Fibroblast of upper back skin (primary cell): ENCODE data around the gene THOP1.
"Not testable (repeated sequence)": the region's sequence is repeated elsewhere in the genome, so short reads cannot be mapped to it uniquely, and the experiment has no call there.

ENCODE experiments used
- DNase-seq: peaks from one replicate; pipeline ENCODE4 v3.0.0-alpha.2; 2013

THOP1 gene

DNA sequence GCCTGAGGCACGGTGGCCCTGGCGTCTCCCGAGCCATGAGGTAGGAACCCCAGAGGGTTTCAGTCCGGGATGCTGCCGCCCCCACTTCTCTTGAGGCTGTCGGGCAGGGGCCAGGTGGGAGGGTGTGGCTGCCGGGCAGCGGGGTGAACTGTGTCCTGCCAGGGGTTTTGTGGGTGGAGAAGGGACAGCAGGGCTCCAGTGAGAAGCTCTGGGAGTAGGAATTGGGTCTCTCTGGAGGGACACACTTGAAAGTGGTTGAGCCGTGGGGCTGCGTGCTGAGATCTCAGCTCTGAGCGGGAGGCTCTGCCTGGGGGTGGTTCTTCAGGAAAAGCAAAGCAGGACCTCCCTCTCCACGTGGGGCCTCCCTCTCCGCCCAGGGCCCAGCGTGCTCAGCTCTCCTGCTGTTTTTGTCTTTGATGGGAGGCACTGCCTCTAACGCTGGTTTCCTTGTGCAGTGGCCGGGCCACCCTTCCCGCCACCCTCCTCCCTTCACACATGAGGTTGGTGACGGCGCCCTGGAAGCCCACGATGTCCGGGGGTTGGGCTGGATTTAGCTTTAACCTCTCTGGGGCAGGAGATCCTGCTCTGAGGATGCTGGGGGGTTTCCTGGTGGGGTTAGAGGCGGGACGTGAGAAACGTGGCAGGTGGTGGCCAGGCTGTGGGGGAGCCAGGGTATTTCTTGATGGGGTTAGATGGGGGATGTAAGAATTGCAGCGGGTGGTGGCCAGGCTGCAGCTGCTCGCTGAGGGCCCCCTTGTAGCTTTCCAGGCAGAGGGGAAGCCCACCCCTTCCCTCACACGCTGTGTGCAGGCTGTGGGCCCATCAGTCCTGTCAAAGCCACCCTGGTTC is 19.1 kb downstream of the THOP1 start:
- DNase-seq = no peak

DNA sequence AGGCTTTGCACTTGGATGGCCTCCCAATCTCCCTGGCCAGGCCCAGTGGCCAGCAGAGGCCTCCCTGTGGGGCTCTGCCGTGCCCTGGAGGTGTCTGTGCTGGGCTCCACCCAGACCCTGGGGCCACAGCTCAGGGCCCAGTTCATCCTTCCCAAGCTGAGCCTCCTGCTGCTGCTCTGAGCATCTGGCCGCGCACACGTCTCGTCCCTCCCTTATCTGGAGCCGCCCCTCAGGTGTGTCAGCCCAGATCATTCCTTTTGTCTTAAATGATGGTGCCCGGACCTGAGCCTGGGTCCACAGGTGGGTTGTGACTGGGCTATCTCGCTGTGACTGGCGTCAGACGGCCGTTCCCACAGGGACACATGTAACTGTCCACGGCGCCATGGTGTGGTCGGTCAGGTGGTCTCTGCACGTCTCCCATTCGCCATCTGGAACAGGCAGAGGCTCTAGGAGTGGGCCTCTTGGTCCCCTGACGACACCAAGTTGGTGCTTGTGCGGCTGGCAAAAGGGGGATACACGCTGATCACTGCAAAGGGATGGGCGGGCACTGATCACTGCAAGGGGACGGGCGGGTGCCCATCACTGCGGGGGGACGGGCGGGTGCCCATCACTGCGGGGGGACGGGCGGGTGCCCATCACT is 20.1 kb downstream of the THOP1 start:
- DNase-seq = no peak

DNA sequence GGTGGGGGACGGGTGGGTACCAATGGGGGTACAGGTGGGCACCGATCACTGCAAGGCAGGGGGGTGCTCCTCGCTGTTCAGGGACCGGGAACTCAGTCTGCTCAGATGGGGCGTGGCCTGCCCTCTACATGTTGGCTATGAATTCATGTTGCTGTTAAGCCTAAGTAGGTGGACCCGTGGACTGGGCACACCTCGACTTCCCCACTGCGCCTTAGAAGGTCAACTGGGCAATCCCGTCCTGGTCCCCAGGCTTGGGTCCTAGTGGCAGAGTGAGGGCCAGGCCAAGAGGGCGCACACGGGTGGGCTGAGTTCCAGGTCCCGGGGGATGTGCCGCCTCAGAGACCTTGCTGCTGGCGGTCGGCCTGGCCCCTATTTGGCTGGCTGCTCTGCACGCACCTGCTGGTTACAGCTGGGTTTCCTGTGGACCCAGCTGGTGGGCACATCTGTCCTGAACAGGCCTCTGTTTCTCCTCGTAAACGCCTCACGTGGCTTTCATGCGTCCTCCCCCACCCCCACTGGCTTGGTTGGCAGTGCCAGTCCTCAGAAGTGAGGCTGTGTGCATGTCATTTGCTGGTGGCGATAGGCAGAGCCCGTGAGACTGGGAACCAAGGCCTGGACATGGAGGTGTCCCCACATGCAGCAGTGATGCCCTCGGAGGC is 20.8 kb downstream of the THOP1 start:
- DNase-seq = no peak

DNA sequence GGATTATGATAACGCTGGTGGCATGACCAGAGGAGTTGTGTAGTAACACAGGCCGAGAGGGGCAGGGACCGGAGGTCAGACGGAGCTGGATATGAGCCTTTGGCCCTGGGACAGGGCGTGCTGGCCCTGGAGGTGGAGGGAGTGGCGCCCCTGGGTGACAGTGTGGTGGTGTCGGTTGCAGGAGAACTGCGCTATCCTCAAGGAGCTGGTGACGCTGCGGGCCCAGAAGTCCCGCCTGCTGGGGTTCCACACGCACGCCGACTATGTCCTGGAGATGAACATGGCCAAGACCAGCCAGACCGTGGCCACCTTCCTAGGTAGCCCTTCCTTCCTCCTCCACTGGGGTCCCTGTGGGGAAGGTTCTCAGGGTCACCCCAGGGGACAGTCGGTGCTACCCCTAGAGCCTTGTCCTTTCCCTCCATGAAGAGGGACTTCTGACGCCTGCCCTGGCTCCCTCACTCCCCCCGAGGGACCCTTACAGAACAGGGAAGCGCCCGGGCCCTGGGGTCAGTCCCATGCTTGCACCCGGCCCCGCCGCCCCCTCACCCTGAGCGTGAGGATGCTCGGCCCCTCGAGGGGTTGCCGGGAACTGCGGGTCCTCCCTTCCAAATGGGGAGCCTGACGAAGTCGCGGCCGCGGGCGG is 21.6 kb downstream of the THOP1 start:
- no peak for DNase-seq

DNA sequence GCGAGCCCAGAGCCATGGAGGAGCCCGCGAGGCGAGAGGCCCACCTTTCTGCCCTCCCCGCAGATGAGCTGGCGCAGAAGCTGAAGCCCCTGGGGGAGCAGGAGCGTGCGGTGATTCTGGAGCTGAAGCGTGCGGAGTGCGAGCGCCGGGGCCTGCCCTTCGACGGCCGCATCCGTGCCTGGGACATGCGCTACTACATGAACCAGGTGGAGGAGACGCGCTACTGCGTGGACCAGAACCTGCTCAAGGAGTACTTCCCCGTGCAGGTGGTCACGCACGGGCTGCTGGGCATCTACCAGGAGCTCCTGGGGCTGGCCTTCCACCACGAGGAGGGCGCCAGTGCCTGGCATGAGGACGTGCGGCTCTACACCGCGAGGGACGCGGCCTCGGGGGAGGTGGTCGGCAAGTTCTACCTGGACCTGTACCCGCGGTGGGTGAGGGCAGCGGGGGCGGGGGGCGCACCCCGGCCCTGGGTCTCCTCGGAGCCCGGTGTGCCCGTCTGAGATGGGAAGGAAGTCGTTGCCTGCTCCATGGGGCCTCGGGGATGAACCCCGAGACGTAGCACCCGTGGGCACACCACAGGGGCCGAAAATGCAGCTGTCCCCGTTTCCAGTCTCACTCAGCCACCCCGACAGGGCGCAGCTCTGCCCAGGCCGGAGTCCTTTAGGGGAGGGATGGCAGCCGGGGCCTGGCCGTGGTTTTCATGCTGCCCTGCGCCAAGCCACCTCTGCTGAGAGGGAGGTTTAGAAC is 22.3 kb downstream of the THOP1 start:
- no peak for DNase-seq

DNA sequence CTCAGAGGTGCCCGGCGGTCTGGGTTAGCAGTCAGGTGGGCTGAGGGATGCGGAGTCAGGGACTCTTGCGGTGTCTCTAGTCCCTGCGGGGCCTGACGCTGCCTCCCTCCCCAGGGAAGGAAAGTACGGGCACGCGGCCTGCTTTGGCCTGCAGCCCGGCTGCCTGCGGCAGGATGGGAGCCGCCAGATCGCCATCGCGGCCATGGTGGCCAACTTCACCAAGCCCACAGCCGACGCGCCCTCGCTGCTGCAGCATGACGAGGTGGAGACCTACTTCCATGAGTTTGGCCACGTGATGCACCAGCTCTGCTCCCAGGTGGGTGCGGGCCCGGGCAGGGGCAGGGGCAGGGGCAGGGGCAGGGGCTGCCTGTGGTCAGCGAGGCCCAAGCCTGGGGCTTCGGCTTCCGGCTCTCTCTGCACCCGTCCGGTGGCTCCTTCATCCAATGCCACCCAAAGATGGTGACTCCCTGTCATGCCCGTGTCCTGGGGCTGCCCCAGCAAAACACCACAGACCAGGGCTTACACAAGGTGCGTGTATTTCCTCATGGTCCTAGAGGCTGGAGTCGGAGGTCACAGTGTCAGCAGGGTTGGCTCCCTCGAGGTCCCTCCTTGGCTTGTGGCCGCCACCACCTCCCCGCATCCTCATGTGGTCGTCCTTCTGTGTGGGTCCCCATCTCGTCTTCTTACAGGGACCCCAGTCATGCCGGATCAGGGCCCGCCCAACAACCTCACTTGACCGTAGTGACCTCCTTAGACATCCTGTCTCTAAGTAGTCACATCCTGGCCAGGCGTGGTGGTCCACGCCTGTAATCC is 23.0 kb downstream of the THOP1 start:
- no peak for DNase-seq

DNA sequence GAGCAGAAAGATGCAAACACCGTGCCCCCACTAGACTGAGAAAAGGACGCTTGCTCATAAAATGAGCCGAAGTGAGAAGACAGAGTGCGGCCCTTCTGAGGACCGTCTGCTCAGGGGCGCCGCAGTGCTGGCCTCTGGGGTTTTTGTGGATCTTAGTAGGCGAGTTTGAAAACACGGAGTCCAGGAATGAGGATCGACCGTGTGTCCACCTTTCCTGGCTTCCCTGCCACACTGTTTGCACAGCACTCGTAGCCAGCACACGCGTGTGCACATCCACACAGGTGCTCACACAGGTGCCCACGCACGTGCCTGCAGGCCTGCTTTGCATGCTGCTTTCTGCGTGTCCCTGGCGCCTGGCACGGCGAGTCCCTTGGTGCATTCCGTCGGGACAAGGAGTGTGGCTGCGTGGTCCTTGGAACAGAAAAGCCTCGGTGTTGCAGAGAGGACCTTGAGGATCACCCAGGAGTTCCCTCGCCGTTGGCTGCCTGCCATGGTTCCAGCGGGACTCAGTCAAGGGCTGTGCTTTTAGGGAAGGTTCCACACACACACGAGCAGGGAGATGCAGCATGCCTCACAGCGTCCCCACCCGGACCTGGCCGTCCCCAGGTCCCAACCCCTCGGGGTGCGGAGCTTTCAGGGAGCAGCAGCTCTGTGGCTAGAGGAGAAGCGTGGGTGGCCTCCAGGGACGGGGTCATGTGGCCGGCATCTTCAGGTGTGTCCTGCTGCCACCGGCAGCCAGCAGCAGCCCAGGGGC is 24.3 kb downstream of the THOP1 start:
- DNase-seq = no peak

DNA sequence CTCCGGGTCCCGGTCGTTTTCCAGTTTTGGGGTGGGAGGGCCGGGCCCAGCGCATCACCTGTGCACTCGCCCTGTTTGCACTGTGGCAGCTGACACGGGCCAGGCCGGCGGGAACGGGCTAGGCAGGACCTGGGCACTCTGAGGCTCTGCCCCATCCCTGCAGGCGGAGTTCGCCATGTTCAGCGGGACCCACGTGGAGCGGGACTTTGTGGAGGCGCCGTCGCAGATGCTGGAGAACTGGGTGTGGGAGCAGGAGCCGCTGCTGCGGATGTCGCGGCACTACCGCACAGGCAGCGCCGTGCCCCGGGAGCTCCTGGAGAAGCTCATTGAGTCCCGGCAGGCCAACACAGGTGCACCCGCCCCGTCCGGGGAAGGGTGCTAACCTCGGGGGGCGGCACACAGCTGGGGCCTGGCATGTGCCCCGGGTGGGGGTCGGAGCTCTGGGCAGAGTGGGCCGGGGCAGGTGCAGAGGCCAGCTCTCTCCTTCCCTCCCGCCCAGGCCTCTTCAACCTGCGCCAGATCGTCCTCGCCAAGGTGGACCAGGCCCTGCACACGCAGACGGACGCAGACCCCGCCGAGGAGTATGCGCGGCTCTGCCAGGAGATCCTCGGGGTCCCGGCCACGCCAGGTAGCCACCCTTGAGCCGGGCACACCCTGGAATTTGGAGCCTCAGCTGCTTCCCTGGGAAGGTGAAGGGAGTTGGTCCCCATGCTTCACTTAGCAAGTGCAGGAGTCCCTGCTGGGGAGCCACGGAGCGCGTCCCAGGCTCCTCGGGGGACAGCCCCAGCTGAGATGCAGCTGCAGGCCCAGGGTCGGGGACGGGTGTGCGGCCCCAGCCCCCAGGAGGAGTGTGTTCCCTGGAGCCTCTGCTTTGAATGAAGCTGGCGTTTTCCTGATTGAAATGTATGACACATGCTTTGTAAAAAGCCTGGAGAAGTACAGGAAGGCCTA is 25.1 kb downstream of the THOP1 start:
- no peak for DNase-seq

DNA sequence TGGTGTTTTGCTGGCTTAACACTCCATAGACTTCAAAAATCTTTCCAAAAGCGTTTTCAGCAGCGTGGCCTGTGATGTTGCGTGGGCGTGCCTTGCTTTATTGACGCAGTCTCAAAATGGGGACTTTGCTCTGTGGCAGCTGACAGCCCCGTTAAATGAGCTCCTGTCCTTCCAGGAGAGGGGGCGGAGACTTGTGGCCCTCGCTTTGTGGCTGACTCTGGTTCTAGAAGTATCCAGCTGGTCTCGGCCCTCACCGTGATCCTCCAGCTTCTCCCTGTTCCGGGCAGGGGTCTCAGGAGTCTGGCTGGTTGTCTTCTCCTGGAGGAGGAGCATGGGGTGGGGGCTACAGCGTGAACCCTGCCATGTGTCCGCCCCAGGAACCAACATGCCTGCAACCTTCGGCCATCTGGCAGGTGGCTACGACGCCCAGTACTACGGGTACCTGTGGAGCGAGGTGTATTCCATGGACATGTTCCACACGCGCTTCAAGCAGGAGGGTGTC is 26.0 kb downstream of the THOP1 start:
- no peak for DNase-seq

DNA sequence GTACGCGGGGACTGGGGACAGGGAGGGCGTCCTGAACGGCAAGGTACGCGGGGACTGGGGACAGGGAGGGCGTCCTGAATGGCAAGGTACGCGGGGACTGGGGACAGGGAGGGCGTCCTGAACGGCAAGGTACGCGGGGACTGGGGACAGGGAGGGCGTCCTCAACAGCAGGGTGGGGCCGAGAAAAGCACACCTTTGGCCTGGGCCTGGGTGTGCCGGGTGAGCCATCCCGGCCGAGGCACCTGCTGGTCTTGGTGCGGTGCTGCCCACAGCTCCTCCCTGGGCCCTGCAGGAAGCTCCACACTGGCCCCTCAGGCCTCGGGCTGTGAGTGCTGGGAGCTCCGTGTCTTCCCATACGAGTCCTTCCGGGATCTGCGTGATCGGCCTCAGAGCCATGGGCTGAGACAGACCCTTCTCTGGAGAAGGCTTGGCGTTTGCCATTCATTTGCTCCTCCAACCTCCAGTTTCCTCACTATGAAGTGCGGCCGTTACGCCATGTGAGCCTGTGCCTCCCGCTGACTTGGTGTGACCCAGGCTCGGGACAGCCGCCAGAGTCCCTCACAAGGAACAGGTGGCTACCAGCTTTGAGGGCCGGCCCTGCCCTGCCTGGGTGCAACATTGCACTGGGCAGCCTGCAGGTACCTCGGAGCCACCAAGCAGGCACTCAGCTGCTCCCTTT is 26.6 kb downstream of the THOP1 start:
- DNase-seq = no peak

DNA sequence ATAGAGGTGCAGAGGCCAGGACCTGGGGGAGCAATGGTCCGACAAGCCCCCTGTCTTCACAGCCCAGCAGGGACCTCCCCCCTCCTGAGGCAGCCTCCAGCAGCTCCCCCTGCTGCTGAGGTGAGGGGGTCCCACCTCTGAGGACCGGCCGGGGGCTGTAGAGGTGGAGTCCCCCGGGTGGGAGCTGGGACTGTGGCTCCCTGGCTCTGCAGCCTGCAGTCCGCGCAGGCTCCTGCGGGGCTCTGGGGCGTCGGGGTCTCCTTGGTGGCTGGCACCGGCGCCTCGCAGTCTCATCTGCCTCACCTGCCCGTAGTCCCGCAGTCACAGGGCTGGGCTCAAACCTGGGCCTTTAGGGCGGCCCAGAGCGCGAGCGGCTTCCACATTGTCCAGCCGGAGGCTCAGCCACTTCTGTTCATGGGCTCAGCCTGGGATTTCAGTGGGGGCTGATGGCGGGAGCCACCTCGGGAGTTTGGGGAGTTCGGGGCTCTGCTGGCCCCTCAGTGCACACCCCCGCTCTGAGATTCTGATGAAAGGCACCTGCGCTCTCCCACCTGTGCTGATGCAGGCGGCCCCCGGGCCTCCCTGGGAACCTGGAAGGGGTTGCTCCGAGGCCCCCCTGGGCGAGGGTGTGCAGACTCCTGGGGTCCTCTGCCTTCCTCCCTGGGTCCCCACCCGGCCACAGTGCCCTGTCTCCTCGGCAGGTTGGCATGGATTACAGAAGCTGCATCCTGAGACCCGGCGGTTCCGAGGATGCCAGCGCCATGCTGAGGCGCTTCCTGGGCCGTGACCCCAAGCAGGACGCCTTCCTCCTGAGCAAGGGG is 27.3 kb downstream of the THOP1 start:
- DNase-seq = no peak

DNA sequence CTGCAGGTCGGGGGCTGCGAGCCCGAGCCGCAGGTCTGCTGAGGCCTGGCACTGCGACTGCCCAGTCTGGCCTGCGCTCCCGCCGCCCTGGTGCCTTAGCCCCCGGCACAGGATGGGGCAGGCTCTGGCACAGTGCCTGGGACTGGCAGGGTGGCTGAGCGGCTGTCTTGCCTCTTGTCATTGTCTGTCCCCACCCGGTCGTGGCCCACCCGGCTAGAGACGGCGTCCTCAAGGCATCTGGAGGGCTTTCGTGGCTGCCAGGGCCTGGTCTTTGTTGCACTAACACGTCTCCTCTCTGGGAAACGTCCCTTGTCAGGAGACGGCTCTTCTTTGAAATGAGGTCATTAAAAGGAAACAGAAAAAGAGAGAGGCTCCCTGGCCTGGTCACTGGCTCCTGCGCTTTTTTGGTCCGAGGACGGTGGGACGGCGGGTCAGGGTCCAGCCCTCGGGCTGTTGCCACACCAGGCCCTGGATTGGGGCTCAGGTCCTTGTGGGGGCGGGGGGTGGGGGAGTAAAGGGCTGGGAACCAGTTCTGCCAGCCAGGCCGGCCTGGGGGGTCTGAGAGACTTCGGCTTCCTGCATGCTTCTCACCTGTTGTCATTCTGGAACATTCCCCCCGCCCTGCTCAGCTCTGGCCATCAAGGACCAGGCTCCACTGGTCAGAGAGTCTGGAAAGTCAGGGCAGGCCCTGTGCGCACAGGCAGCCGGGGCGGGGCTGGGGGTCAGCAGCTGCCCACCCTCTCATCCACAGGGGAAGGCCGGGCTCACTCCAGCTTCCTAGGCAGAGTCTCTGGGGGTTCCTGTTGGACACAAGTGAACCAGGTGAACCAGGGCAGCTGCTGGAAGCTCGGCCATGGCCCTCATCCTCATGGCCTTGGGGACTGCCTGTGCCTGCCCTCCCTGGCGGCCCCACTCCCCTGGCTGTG is 28.2 kb downstream of the THOP1 start:
- no peak for DNase-seq

DNA sequence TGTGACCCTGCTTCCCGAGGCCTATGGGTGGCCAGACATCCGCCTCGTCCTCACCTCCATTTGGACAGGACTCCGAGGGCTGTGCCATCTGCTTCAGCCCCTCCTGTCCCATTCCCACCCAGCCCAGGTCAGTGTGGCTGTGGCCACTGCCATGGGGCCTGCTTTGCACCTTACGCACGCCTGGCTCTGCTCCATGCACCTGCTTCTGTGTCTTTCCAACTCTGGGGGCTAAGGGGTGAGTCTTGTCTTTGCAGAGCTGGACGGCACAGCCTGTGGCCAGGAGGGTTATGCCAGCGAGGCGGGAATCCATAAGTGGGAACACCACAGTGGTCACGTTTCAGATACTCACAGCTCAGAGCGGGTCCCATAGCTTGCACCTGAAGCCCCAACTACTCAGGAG is 29.1 kb downstream of the THOP1 start:
- DNase-seq = no peak

DNA sequence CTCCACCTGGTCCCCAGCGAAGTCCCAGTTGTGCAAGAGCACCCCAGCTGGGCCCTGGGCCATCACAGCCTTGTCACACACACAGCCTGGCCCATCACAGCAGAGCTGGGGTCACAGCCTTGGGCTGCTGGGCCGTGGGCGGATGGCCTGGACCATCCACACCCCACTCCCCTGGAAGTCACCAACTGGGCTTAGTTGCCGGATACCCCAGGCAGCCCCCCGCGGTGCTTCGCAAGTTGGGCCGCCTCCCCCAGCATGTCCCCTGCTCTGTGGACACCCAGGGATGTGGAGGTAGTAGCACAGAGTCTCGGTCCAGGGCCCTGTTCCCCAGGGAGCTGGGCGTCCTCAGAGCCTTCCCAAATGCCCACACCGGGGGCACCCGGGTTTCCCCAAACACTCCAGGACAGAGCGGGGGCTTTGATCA is 29.9 kb downstream of the THOP1 start:
- DNase-seq = no peak

DNA sequence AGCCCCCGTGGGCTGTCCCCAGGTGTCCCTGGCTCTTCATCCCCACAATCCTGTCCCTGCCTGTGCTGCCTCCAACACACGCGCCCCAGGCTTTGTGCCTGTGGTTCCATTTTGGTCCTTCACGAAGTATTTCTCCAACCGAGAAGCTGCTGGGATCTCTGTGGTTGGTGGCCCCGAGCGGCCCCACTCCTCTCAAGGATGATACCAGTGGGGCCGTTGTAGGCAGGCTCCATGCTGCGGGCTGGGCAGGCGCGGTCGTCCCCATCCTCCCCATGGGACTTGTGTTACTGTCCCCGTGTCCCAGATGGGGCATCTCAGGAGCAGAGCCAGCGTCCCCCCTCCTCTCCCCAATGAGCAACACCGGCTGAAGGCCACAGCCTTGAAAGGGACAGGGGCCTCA is 30.6 kb downstream of the THOP1 start:
- no peak for DNase-seq

DNA sequence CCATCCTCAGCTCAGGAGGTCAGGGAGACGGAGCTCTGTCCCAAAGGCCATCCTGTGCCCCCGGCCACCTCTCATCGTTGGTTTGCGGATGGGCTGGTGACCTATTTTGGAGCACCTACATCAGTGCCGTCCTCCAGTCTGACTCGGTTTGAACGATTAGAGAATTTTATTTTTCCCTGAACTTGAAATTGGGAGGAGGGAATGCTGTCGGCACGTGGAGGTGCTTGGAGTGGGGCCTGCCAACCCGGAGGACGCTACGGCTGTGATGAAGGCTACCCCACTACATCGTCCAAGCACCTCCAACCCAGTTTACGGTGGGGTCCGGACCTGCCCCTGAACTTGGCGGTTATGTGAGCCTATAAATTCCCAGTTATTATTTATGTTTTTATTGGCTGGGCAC is 31.3 kb downstream of the THOP1 start:
- DNase-seq = no peak

DNA sequence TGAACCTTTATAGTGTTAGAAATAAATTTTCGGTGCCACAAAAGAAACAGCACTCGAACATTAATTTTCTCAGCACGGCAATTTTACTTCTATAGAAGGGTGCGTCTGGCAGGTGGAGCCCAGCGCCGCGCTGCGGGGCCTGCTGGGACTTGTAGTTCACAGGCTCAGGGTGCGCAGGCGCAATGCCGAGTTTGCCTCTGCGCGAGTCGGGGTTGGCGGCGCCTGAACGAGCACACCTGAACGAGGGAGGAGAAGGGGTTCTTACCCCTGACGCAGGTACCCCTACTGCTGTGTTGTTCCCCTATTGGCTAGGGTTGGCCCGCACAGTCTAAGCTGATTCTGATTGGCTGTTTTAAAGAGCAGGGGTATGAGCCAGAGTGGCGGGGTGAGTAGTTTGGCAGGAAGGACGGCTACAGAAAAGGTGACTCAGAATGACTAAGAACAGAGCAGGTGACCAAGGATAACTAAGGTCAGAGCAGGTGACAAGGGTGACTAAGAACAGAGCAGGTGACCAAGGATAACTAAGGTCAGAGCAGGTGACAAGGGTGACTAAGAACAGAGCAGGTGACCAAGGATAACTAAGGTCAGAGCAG is 32.0 kb downstream of the THOP1 start:
- not testable (repeated sequence) for DNase-seq
